ENCODE results near the gene ANKH.

ANKH gene

GRCh38 chr5:14756478-14756877 is 115.1 kb downstream of the ANKH start:
- no peak for TF ChIP-seq CTCF (IDR thresholded peaks at IDR 0.05; ENCODE audit: borderline replicate concordance, extremely low read depth, low read length, poor library complexity, severe bottlenecking)
- no peak for TF ChIP-seq EZH2 (IDR thresholded peaks at IDR 0.05; ENCODE audit: borderline replicate concordance, low read depth, low read length, severe bottlenecking)
- Histone ChIP-seq H3K4me1 (ENCODE audit: insufficient read depth, low read length) (no peaks in the 10 kb centered on the region), H3K4me2 (ENCODE audit: insufficient read depth, low read length) (no peak overlapping the region), H3K9ac (ENCODE audit: low read depth, low read length) (no peak overlapping the region), H3K4me3 (ENCODE audit: low read depth in 1 of 2, low read length in 2 of 2) (no peak overlapping the region), H4K20me1 (ENCODE audit: insufficient read depth, low read length) (no peaks in the 10 kb centered on the region), H3K27ac (ENCODE audit: low read length) (no peak overlapping the region), H3K36me3 (ENCODE audit: insufficient read depth, low read length) (peaks cover 35% of the 10 kb centered on the region; the same call in 1 of the 2 replicates), H3K27me3 (ENCODE audit: insufficient read depth, low read length, poor library complexity) (no peaks in the 10 kb centered on the region), H3K79me2 (ENCODE audit: insufficient read depth, low read length) (no peaks in the 10 kb centered on the region), H3K9me3 (ENCODE audit: insufficient read depth, low read length, severe bottlenecking) (no peaks in the 10 kb centered on the region), H2AFZ (ENCODE audit: low read depth, low read length) (no peak overlapping the region)
- DNase-seq, result no peak
- ATAC-seq (ENCODE audit: insufficient read depth, low read depth), result no peak

DNA sequence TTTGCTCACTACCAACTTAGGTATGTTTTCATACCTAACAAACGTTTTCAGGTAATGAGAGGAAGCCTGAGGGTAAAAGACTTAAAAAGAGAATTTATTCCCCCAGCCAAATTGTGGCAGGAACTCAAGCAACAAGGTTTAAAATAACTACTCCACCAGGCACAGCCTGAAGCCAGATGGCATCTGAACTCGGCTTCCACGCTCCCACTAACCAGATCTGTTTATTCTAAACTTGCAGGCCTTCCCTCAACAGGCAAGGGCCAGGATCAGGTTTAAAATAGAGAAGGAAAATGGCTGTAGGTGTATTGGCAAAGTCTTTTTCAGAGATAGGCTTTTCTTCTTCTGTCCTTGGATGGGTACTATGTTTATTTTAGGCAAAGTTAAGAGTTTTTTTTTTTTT is 117.6 kb downstream of the ANKH start:
- H3K27ac ChIP-seq (ENCODE audit: low read length), result no peak overlapping the region
- H2AFZ ChIP-seq (ENCODE audit: low read depth, low read length), result no peak overlapping the region
- no peak overlapping the region for H3K4me3 ChIP-seq (ENCODE audit: low read depth in 1 of 2, low read length in 2 of 2)
- H3K79me2 ChIP-seq (ENCODE audit: insufficient read depth, low read length), result no peaks in the 10 kb centered on the region
- no peak overlapping the region for H3K4me2 ChIP-seq (ENCODE audit: insufficient read depth, low read length)
- H3K4me1 ChIP-seq (ENCODE audit: insufficient read depth, low read length), result no peaks in the 10 kb centered on the region
- H3K27me3 ChIP-seq (ENCODE audit: insufficient read depth, low read length, poor library complexity), result no peaks in the 10 kb centered on the region
- DNase-seq (no peak), ATAC-seq (ENCODE audit: insufficient read depth, low read depth) (no peak)
- H3K36me3 ChIP-seq (ENCODE audit: insufficient read depth, low read length), result peaks cover 58% of the 10 kb centered on the region
- TF ChIP-seq CTCF (IDR thresholded peaks at IDR 0.05; ENCODE audit: borderline replicate concordance, extremely low read depth, low read length, poor library complexity, severe bottlenecking) (no peak), EZH2 (IDR thresholded peaks at IDR 0.05; ENCODE audit: borderline replicate concordance, low read depth, low read length, severe bottlenecking) (no peak)
- H4K20me1 ChIP-seq (ENCODE audit: insufficient read depth, low read length), result no peaks in the 10 kb centered on the region
- H3K9ac ChIP-seq (ENCODE audit: low read depth, low read length), result no peak overlapping the region
- no peaks in the 10 kb centered on the region for H3K9me3 ChIP-seq (ENCODE audit: insufficient read depth, low read length, severe bottlenecking)

DNA sequence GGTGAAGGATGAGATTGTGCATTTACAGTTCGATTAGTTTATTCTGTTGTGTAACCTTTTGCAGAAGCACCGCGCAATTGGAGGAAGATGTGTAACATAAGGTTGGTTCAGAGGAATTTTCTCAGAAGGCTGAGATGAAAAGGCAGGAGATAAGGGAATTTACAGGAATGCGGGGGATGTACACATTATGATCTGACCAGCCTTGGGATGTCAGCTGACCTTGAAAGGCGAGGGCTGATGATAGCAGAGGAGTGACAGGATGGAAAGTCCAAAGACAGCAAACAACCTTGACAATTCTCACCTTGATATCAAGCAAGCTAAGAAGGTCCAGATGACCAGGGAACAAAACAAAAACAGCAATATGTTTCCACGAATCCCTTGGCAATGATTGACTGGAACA is 118.3 kb downstream of the ANKH start:
- H3K27me3 ChIP-seq (ENCODE audit: insufficient read depth, low read length, poor library complexity), result no peaks in the 10 kb centered on the region
- TF ChIP-seq EZH2 (IDR thresholded peaks at IDR 0.05; ENCODE audit: borderline replicate concordance, low read depth, low read length, severe bottlenecking), result no peak
- no peak for TF ChIP-seq CTCF (IDR thresholded peaks at IDR 0.05; ENCODE audit: borderline replicate concordance, extremely low read depth, low read length, poor library complexity, severe bottlenecking)
- H3K36me3 ChIP-seq (ENCODE audit: insufficient read depth, low read length), result peaks cover 65% of the 10 kb centered on the region

More for the DNA sequence above, 118.3 kb downstream of the ANKH start:
- Histone ChIP-seq H4K20me1 (ENCODE audit: insufficient read depth, low read length) (no peaks in the 10 kb centered on the region), H3K9ac (ENCODE audit: low read depth, low read length) (no peak overlapping the region), H3K4me1 (ENCODE audit: insufficient read depth, low read length) (no peaks in the 10 kb centered on the region), H2AFZ (ENCODE audit: low read depth, low read length) (no peak overlapping the region), H3K79me2 (ENCODE audit: insufficient read depth, low read length) (no peaks in the 10 kb centered on the region), H3K27ac (ENCODE audit: low read length) (no peak overlapping the region), H3K4me3 (ENCODE audit: low read depth in 1 of 2, low read length in 2 of 2) (no peak overlapping the region), H3K4me2 (ENCODE audit: insufficient read depth, low read length) (no peak overlapping the region), H3K9me3 (ENCODE audit: insufficient read depth, low read length, severe bottlenecking) (no peaks in the 10 kb centered on the region)
- DNase-seq (no peak), ATAC-seq (ENCODE audit: insufficient read depth, low read depth) (no peak)

All from DND-41 (cell line).